RWPE2 (cell line): Measurements from ENCODE around the gene FGD5.

Experiments used
- ATAC-seq: fragments of 200-7000 bp; cut with Tn5 transposase; 3 replicates; pipeline ENCODE4 v1.9.1; 2021; ENCODE audit warnings: low read depth
- DNase-seq: peaks from one replicate; pipeline ENCODE4 v3.0.0-alpha.2; 2020; ENCODE audit warnings: low spot score
- H3K27ac ChIP-seq: fragments of 450-650 bp; 2 replicates; pipeline ENCODE4 v1.5.1; 2017; ENCODE audit warnings: mild to moderate bottlenecking; ENCODE audit not compliant: poor library complexity, severe bottlenecking
- H3K27me3 ChIP-seq: fragments of 250-450 bp; sonication (Bioruptor Pico); 2 replicates; pipeline ENCODE4 v1.5.1; 2021; ENCODE audit warnings: mild to moderate bottlenecking, moderate library complexity; ENCODE audit not compliant: insufficient read depth, poor library complexity, severe bottlenecking
- H3K36me3 ChIP-seq: fragments of 250-450 bp; sonication (Bioruptor Pico); 2 replicates; pipeline ENCODE4 v1.5.1; 2020; ENCODE audit warnings: low read depth, mild to moderate bottlenecking, moderate library complexity
- H3K4me1 ChIP-seq: fragments of 250-450 bp; sonication (Bioruptor Pico); 2 replicates; pipeline ENCODE4 v1.5.1; 2021; ENCODE audit warnings: mild to moderate bottlenecking, moderate library complexity; ENCODE audit not compliant: insufficient read depth, poor library complexity, severe bottlenecking
- H3K4me3 ChIP-seq: fragments of 250-450 bp; sonication (Bioruptor Pico); 2 replicates; pipeline ENCODE4 v1.5.1; 2021; ENCODE audit warnings: mild to moderate bottlenecking, moderate library complexity; ENCODE audit not compliant: severe bottlenecking
- H3K9me3 ChIP-seq: fragments of 250-450 bp; sonication (Bioruptor Pico); 2 replicates; pipeline ENCODE4 v1.5.1; 2021; ENCODE audit warnings: mild to moderate bottlenecking, moderate library complexity; ENCODE audit not compliant: severe bottlenecking
- CTCF ChIP-seq: fragments of 450-650 bp; IDR thresholded peaks from one replicate; pipeline ENCODE4 v1.5.1; 2017; ENCODE audit warnings: mild to moderate bottlenecking, moderate library complexity; ENCODE audit not compliant: poor library complexity, severe bottlenecking

The FGD5 gene

GRCh38 chr3:14933820-14934425 is 115.2 kb downstream of the FGD5 start:
- no peak overlapping the region for H3K27ac ChIP-seq
- DNase-seq (no peak), ATAC-seq (no peak)
- H3K4me1 ChIP-seq: no peaks in the 10 kb centered on the region
- no peak overlapping the region for H3K4me3 ChIP-seq
- H3K27me3 ChIP-seq: no peaks in the 10 kb centered on the region
- TF ChIP-seq CTCF: no peak
- H3K9me3 ChIP-seq: no peaks in the 10 kb centered on the region
- no peaks in the 10 kb centered on the region for H3K36me3 ChIP-seq

- H3K27me3 ChIP-seq: no peaks in the 10 kb centered on the region
- no peak overlapping the region for H3K27ac ChIP-seq
- ATAC-seq: no peak
Observed at GRCh38 chr3:14935592-14936345, 117.0 kb downstream of the FGD5 start.

GRCh38 chr3:14938954-14939353 is 120.2 kb downstream of the FGD5 start:
- Histone ChIP-seq H3K4me1 (no peaks in the 10 kb centered on the region), H3K9me3 (no peaks in the 10 kb centered on the region), H3K27me3 (no peaks in the 10 kb centered on the region), H3K27ac (no peak overlapping the region), H3K36me3 (peaks cover 4% of the 10 kb centered on the region), H3K4me3 (no peak overlapping the region)
- ATAC-seq: no peak
- no peak for TF ChIP-seq CTCF
- no peak for DNase-seq

More at GRCh38 chr3:14935592-14936345, 117.0 kb downstream of the FGD5 start:
- Histone ChIP-seq H3K36me3 (no peaks in the 10 kb centered on the region), H3K4me1 (no peaks in the 10 kb centered on the region), H3K9me3 (no peaks in the 10 kb centered on the region), H3K4me3 (no peak overlapping the region)
- no peak for TF ChIP-seq CTCF
- DNase-seq: no peak

- DNase-seq (no peak), ATAC-seq (no peak)
- H3K4me3 ChIP-seq: no peak overlapping the region
- H3K27ac ChIP-seq: no peak overlapping the region
- H3K4me1 ChIP-seq: peaks cover 5% of the 10 kb centered on the region
- H3K36me3 ChIP-seq: peaks cover 27% of the 10 kb centered on the region
- no peaks in the 10 kb centered on the region for H3K27me3 ChIP-seq
- TF ChIP-seq CTCF: no peak
- no peaks in the 10 kb centered on the region for H3K9me3 ChIP-seq
Observed at GRCh38 chr3:14941871-14942270, 123.1 kb downstream of the FGD5 start.

GRCh38 chr3:14943042-14943441 is 124.3 kb downstream of the FGD5 start:
- peaks cover 5% of the 10 kb centered on the region for H3K4me1 ChIP-seq
- no peak for ATAC-seq
- TF ChIP-seq CTCF: no peak
- no peaks in the 10 kb centered on the region for H3K27me3 ChIP-seq
- H3K9me3 ChIP-seq: no peaks in the 10 kb centered on the region
- no peak overlapping the region for H3K27ac ChIP-seq
- DNase-seq: no peak
- H3K36me3 ChIP-seq: peaks cover 27% of the 10 kb centered on the region
- H3K4me3 ChIP-seq: no peak overlapping the region
